ENCODE results near the gene CCDC39. TPM values are rescaled to one million over a fixed set of nuclear protein-coding genes. Genes with fewer than 3 reads are reported as not detected.
A peak's percentile ranks its signal among the peaks of the same experiment; 100 is the strongest.
"Not testable (repeated sequence)": the region's sequence is repeated elsewhere in the genome, so short reads cannot be mapped to it uniquely, and the experiment has no call there.

Gene CCDC39
- total and polyA plus RNA-seq, 8 donors = 0.72 to 11.7 TPM; not detected in 6

DNA sequence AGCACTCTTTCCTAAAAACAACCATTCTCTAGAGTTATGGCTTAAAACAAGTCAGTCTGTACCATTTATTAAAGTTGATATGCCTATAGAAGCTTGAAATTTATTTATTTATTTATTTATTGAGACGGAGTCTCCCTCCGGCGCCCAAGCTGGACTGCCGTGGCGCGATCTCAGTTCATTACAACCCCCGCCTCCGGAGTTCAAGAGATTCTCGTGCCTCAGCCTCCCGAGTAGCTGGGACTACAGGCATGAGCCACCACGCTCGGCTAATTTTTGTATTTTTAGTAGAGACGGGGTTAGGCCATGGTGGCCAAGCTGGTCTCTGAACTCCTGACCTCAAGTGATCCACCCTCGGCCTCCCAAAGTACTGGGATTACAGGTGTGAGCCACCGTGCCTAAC is 78.8 kb downstream of the CCDC39 start:
- Histone ChIP-seq H3K27me3 (peaks cover 0 to 11% (median 5%) of the 10 kb centered on the region in 3 donors), H3K4me3 (no peak overlapping the region), H3K36me3 (peaks cover 12 to 19% (median 13%) of the 10 kb centered on the region in 4 donors), H3K27ac (no peak overlapping the region), H3K9me3 (no peaks in the 10 kb centered on the region), H3K4me1 (peaks cover 7 to 25% (median 11%) of the 10 kb centered on the region in 4 donors)
- intact Hi-C loops (cut with DNase I; ENCODE audit: low total_unique reads) = no loop called here
- DNase-seq = no peak
- WGBS, 5 donors = 96 to 99% (median 98%) methylated on average over 15 of the region's 15 CpGs
- TF ChIP-seq POLR2A (IDR thresholded peaks at IDR 0.05) (no peak), POLR2AphosphoS5 (IDR thresholded peaks at IDR 0.05) (no peak), CTCF (IDR thresholded peaks at IDR 0.05) (no peak), EP300 (IDR thresholded peaks at IDR 0.05) (no peak)

DNA sequence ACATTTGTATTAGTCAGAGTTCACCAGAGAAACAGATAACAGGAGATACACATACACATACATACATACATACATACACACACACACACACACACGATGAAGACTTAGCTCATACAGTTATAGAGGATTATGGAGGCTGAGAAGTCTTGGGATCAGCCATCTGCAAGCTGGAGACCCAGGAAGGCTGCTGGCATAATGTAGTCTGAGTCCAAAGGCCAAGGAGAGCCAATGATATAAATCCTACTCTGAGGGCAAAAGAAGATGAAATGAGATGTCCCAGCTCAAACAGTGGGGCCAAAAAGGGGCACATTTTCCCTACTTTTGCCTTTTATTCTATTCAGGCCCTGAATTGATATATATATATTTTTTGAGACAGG is 83.7 kb downstream of the CCDC39 start:
- Histone ChIP-seq H3K4me1 (no peaks in the 10 kb centered on the region), H3K4me3 (no peak overlapping the region), H3K36me3 (no peaks in the 10 kb centered on the region), H3K27ac (no peak overlapping the region), H3K9me3 (no peaks in the 10 kb centered on the region), H3K27me3 (peaks cover 0 to 20% (median 5%) of the 10 kb centered on the region in 3 donors)
- 25 to 52% (median 33%) methylated on average over 1 of the region's 1 CpG for WGBS, 5 donors
- intact Hi-C loops (cut with DNase I; ENCODE audit: low total_unique reads) = no loop called here
- TF ChIP-seq EP300 (IDR thresholded peaks at IDR 0.05) (no peak), CTCF (IDR thresholded peaks at IDR 0.05) (no peak), POLR2A (IDR thresholded peaks at IDR 0.05) (no peak), POLR2AphosphoS5 (IDR thresholded peaks at IDR 0.05) (no peak)
- no peak for DNase-seq

GRCh38 chr3:180594631-180595558 is 84.4 kb downstream of the CCDC39 start:
- Histone ChIP-seq H3K36me3 (no peaks in the 10 kb centered on the region), H3K27ac (no peak overlapping the region), H3K9me3 (no peaks in the 10 kb centered on the region), H3K4me1 (no peaks in the 10 kb centered on the region), H3K27me3 (peaks cover 0 to 24% (median 5%) of the 10 kb centered on the region in 3 donors), H3K4me3 (no peak overlapping the region)
- intact Hi-C loops (cut with DNase I; ENCODE audit: low total_unique reads) = no loop called here
- DNase-seq = peak in 1 of 2 donors; percentile 37
- TF ChIP-seq POLR2AphosphoS5 (IDR thresholded peaks at IDR 0.05) (no peak), POLR2A (IDR thresholded peaks at IDR 0.05) (no peak), EP300 (IDR thresholded peaks at IDR 0.05) (no peak), CTCF (IDR thresholded peaks at IDR 0.05) (no peak)
- 38 to 50% (median 47%) methylated on average over 2 of the region's 2 CpGs for WGBS, 5 donors

DNA sequence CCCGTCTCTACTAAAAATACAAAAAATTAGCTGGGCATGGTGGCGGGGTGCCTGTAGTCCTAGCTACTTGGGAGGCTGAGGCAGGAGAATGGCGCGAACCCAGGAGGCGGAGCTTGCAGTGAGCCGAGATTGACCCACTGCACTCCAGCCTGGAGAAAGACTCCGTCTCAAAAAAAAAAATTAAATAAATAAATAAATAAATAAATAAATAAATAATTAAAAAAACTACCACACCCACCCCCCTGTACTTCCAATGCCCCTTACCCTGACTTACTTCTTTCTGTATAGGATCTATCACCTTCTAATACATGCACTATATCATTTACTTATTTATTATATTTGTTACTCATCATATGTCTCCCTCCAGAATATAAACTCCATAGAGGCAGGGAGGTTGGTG is 85.7 kb downstream of the CCDC39 start:
- H3K4me3 ChIP-seq; H3K4me1 ChIP-seq; H3K36me3 ChIP-seq; intact Hi-C loops (cut with DNase I; ENCODE audit: low total_unique reads); H3K27ac ChIP-seq; DNase-seq; H3K9me3 ChIP-seq: not testable (repeated sequence)
- WGBS, 5 donors = 89 to 95% (median 90%) methylated on average over 7 of the region's 7 CpGs
- peaks cover 0 to 24% (median 9%) of the 10 kb centered on the region in 3 donors for H3K27me3 ChIP-seq

- Histone ChIP-seq H3K36me3 (no peaks in the 10 kb centered on the region), H3K27ac (no peak overlapping the region), H3K27me3 (peaks cover 0 to 27% (median 11%) of the 10 kb centered on the region in 3 donors), H3K4me1 (no peaks in the 10 kb centered on the region), H3K4me3 (no peak overlapping the region), H3K9me3 (no peaks in the 10 kb centered on the region)
- intact Hi-C loops (cut with DNase I; ENCODE audit: low total_unique reads) = no loop called here
- DNase-seq = no peak
- 90 to 95% (median 92%) methylated on average over 17 to 23 of the region's 23 CpGs for WGBS, 5 donors
- TF ChIP-seq POLR2A (IDR thresholded peaks at IDR 0.05) = no peak
- no peak for TF ChIP-seq EP300 (IDR thresholded peaks at IDR 0.05)
- TF ChIP-seq POLR2AphosphoS5 (IDR thresholded peaks at IDR 0.05) = no peak
- TF ChIP-seq CTCF (IDR thresholded peaks at IDR 0.05) = no peak
These were observed 88.9 kb downstream of the CCDC39 start for GRCh38 chr3:180590396-180590795.
